Nephron progenitor cell (in vitro differentiated cells): Measurements from ENCODE around the gene CIAO1.
"Not testable (repeated sequence)": the region's sequence is repeated elsewhere in the genome, so short reads cannot be mapped to it uniquely, and the experiment has no call there.

Source experiments
- DNase-seq: peaks from one replicate; pipeline ENCODE4 v3.0.0; 2021
- H3K27ac Mint-ChIP-seq: 2 replicates; pipeline ENCODE4 v1.8.0; 2021; ENCODE audit warnings: mild to moderate bottlenecking, moderate library complexity, mixed read lengths
- H3K27me3 Mint-ChIP-seq: 2 replicates; pipeline ENCODE4 v1.8.0; 2021; ENCODE audit warnings: mild to moderate bottlenecking, low read depth, mixed read lengths; ENCODE audit not compliant: poor library complexity
- H3K36me3 Mint-ChIP-seq: 2 replicates; pipeline ENCODE4 v1.8.0; 2021; ENCODE audit warnings: low read depth, mixed read lengths
- H3K4me1 Mint-ChIP-seq: 2 replicates; pipeline ENCODE4 v1.8.0; 2021; ENCODE audit warnings: mixed read lengths
- H3K4me3 Mint-ChIP-seq: 2 replicates; pipeline ENCODE4 v1.8.0; 2021; ENCODE audit warnings: mild to moderate bottlenecking, moderate library complexity, mixed read lengths
- H3K9me3 Mint-ChIP-seq: 2 replicates; pipeline ENCODE4 v1.8.0; 2021; ENCODE audit warnings: mild to moderate bottlenecking, moderate library complexity, mixed read lengths
- CTCF ChIP-seq: fragments of 200-600 bp; sonication (generic); IDR thresholded peaks from 2 replicates; pipeline ENCODE4 v1.5.0; 2021; ENCODE audit warnings: antibody characterized with exemption

CIAO1 gene

GRCh38 chr2:96252526-96252925 is 13.5 kb upstream of the CIAO1 start:
- no peak overlapping the region for H3K4me3 Mint-ChIP-seq
- no peaks in the 10 kb centered on the region for H3K9me3 Mint-ChIP-seq
- no peak for DNase-seq
- no peaks in the 10 kb centered on the region for H3K27me3 Mint-ChIP-seq
- no peak for TF ChIP-seq CTCF
- H3K4me1 Mint-ChIP-seq, result peaks cover 39% of the 10 kb centered on the region
- peak overlapping the region; percentile 92 for H3K27ac Mint-ChIP-seq
- peaks cover 34% of the 10 kb centered on the region for H3K36me3 Mint-ChIP-seq

- Mint-ChIP-seq H3K36me3 (peaks cover 34% of the 10 kb centered on the region), H3K27me3 (no peaks in the 10 kb centered on the region), H3K4me3 (no peak overlapping the region), H3K4me1 (peaks cover 36% of the 10 kb centered on the region), H3K9me3 (no peaks in the 10 kb centered on the region), H3K27ac (peak overlapping the region; percentile 73)
- TF ChIP-seq CTCF, result no peak
- no peak for DNase-seq
Measured at GRCh38 chr2:96253006-96253405, 13.0 kb upstream of the CIAO1 start.

- H3K4me3 Mint-ChIP-seq, result no peak overlapping the region
- H3K9me3 Mint-ChIP-seq, result no peaks in the 10 kb centered on the region
- H3K27ac Mint-ChIP-seq, result no peak overlapping the region
- peaks cover 35% of the 10 kb centered on the region for H3K4me1 Mint-ChIP-seq
- no peak for TF ChIP-seq CTCF
- H3K27me3 Mint-ChIP-seq, result no peaks in the 10 kb centered on the region
- DNase-seq, result no peak
- peaks cover 34% of the 10 kb centered on the region for H3K36me3 Mint-ChIP-seq
Measured at GRCh38 chr2:96254571-96254970, 11.5 kb upstream of the CIAO1 start.

GRCh38 chr2:96256611-96257113 is 9.4 kb upstream of the CIAO1 start:
- peaks cover 35% of the 10 kb centered on the region for H3K4me1 Mint-ChIP-seq
- peaks cover 34% of the 10 kb centered on the region for H3K36me3 Mint-ChIP-seq
- DNase-seq, result no peak

GRCh38 chr2:96257744-96258143 is 8.3 kb upstream of the CIAO1 start:
- not testable (repeated sequence) for H3K4me3 Mint-ChIP-seq, H3K27me3 Mint-ChIP-seq, DNase-seq, H3K9me3 Mint-ChIP-seq, H3K27ac Mint-ChIP-seq
- Mint-ChIP-seq H3K36me3 (peaks cover 26% of the 10 kb centered on the region), H3K4me1 (peaks cover 27% of the 10 kb centered on the region)

More at GRCh38 chr2:96256611-96257113, 9.4 kb upstream of the CIAO1 start:
- no peak overlapping the region for H3K4me3 Mint-ChIP-seq
- H3K9me3 Mint-ChIP-seq, result no peaks in the 10 kb centered on the region
- no peak for TF ChIP-seq CTCF
- H3K27me3 Mint-ChIP-seq, result no peaks in the 10 kb centered on the region
- H3K27ac Mint-ChIP-seq, result peak overlapping the region; percentile 58

GRCh38 chr2:96258166-96259022 is 7.6 kb upstream of the CIAO1 start:
- H3K4me3 Mint-ChIP-seq, result no peak overlapping the region
- peaks cover 28% of the 10 kb centered on the region for H3K4me1 Mint-ChIP-seq
- H3K27ac Mint-ChIP-seq, result no peak overlapping the region
- DNase-seq, result no peak
- no peak for TF ChIP-seq CTCF
- no peaks in the 10 kb centered on the region for H3K9me3 Mint-ChIP-seq
- H3K36me3 Mint-ChIP-seq, result peaks cover 23% of the 10 kb centered on the region
- H3K27me3 Mint-ChIP-seq, result no peaks in the 10 kb centered on the region
